Keratinocyte (primary cell): ENCODE data around the gene C15orf61. TPM values are rescaled to one million over a fixed set of nuclear protein-coding genes. Genes with fewer than 3 reads are reported as not detected.

Experiments used
- DNase-seq: peaks from one replicate; pipeline ENCODE4 v3.0.0-alpha.2; 2011; ENCODE audit warnings: low read depth, missing footprints, low spot score
- FAIRE-seq: peaks from 2 replicates; lab custom pipeline; 2011; peaks lifted over from hg19 to GRCh38; lab: Jason Lieb, UNC
- H2AFZ ChIP-seq: 2 replicates; pipeline ENCODE4 v1.6.0; 2012; ENCODE audit warnings: low read length, control low read depth, inconsistent platforms; ENCODE audit not compliant: control insufficient read depth
- H3K27ac ChIP-seq: 2 replicates; pipeline ENCODE4 v1.5.1; 2011; ENCODE audit warnings: low read length; ENCODE audit not compliant: control insufficient read depth, insufficient read depth
- H3K27me3 ChIP-seq: 3 replicates; pipeline ENCODE4 v1.6.0; 2011; ENCODE audit warnings: low read length; ENCODE audit not compliant: control insufficient read depth, insufficient read depth; ENCODE audit errors: extremely low read depth
- H3K36me3 ChIP-seq, 2 experiments: 2 replicates in 1 of 2; 3 replicates in 1 of 2; pipeline ENCODE4 v1.5.1; 2011; ENCODE audit warnings: low read length in 2 of 2, mild to moderate bottlenecking in 1 of 2; ENCODE audit not compliant: control insufficient read depth in 2 of 2, insufficient read depth in 2 of 2; ENCODE audit errors: extremely low read depth in 1 of 2
- H3K4me1 ChIP-seq: 3 replicates; pipeline ENCODE4 v1.5.1; 2011; ENCODE audit warnings: low read length; ENCODE audit not compliant: control insufficient read depth, insufficient read depth; ENCODE audit errors: extremely low read depth
- H3K4me2 ChIP-seq: 3 replicates; pipeline ENCODE4 v1.6.0; 2011; ENCODE audit warnings: low read depth, low read length; ENCODE audit not compliant: control insufficient read depth, insufficient read depth; ENCODE audit errors: extremely low read depth
- H3K4me3 ChIP-seq, 3 experiments: fragments of 200-600 bp in 1 of 3; sonication (generic) in 1 of 3; 2 replicates in 2 of 3; 3 replicates in 1 of 3; pipeline ENCODE4 v1.5.1; 2011 to 2016; ENCODE audit warnings: low read length in 3 of 3, mild to moderate bottlenecking in 3 of 3, control low read depth in 2 of 3, inconsistent platforms in 1 of 3, low read depth in 1 of 3, mixed read lengths in 1 of 3, mixed run types in 1 of 3, moderate library complexity in 1 of 3; ENCODE audit not compliant: control insufficient read depth in 2 of 3, insufficient read depth in 2 of 3; ENCODE audit errors: extremely low read depth in 1 of 3
- H3K79me2 ChIP-seq: 2 replicates; pipeline ENCODE4 v1.6.0; 2012; ENCODE audit warnings: low read length; ENCODE audit not compliant: control insufficient read depth, insufficient read depth
- H3K9ac ChIP-seq: 3 replicates; pipeline ENCODE4 v1.6.0; 2011; ENCODE audit warnings: low read length; ENCODE audit not compliant: control insufficient read depth, insufficient read depth; ENCODE audit errors: extremely low read depth
- H3K9me1 ChIP-seq: 3 replicates; pipeline ENCODE4 v1.6.0; 2011; ENCODE audit warnings: low read length; ENCODE audit not compliant: control insufficient read depth, insufficient read depth; ENCODE audit errors: extremely low read depth
- H3K9me3 ChIP-seq: 2 replicates; pipeline ENCODE4 v1.5.1; 2012; ENCODE audit warnings: low read depth, low read length; ENCODE audit not compliant: control insufficient read depth
- H4K20me1 ChIP-seq: 3 replicates; pipeline ENCODE4 v1.6.0; 2011; ENCODE audit warnings: low read length; ENCODE audit not compliant: control insufficient read depth, insufficient read depth; ENCODE audit errors: extremely low read depth
- CTCF ChIP-seq, 3 experiments: IDR thresholded peaks in 1 of 3; conservative IDR thresholded peaks in 1 of 3; optimal IDR thresholded peaks in 1 of 3; 2 replicates in 2 of 3; 3 replicates in 1 of 3; pipeline versions ENCODE3 to v1.5.1; 2011; ENCODE audit warnings: low read length in 3 of 3, mild to moderate bottlenecking in 3 of 3, moderate library complexity in 2 of 3, control low read depth in 1 of 3, inconsistent platforms in 1 of 3; ENCODE audit not compliant: insufficient read depth in 2 of 3; ENCODE audit errors: extremely low read depth in 1 of 3
- EZH2 ChIP-seq: IDR thresholded peaks from one replicate; pipeline ENCODE4 v1.6.1; 2012; ENCODE audit warnings: inconsistent platforms, mild to moderate bottlenecking, low read length, moderate library complexity
- dilution Hi-C: fragments of 300-500 bp; cut with MboI; formaldehyde crosslinking; loops from one replicate; pipeline ENCODE4 v1.7.0; 2020; ENCODE audit warnings: low sequenced_read_pairs; ENCODE audit not compliant: extremely low pct_ligation_motif_present
- polyA minus RNA-seq, 3 experiments: library from RNA; depleted of rRNA, polyadenylated mRNA; stranded (reverse); fragments of >200 nt; gene quantifications; 1 replicate in 1 of 3; 2 replicates in 1 of 3; 3 replicates in 1 of 3; pipeline ENCODE4 v1.2.3, GENCODE V29; 2011
- polyA plus RNA-seq, 5 experiments: library from polyadenylated mRNA; depleted of rRNA in 3 of 5; stranded (reverse) in 3 of 5; stranded (forward) in 1 of 5; unstranded in 1 of 5; fragments of >200 nt; gene quantifications; 1 replicate in 1 of 5; 2 replicates in 3 of 5; 3 replicates in 1 of 5; pipeline versions ENCODE4 v1.2.1 to v1.2.3, GENCODE V29; 2011 to 2012; ENCODE audit warnings: missing spikeins in 2 of 5, low read depth in 1 of 5, low replicate concordance in 1 of 5

The C15orf61 gene
- polyA plus RNA-seq, result 1.4 to 2.6 TPM (median 1.5 TPM) in 3 replicates
- polyA plus RNA-seq (2011; ENCODE audit: low read depth), result 2.8 TPM
- polyA plus RNA-seq (2011; cell fraction: cytosol; rRNA removed), result 1.2 and 2.2 TPM in 2 replicates
- 1.0 and 1.9 TPM in 2 replicates for polyA plus RNA-seq (2011; cell fraction: nucleus; rRNA removed)
- 1.5 and 3.1 TPM in 2 replicates for polyA plus RNA-seq (2012; ENCODE audit: low replicate concordance)
- polyA minus RNA-seq, result 1.2 to 3.9 TPM (median 1.9 TPM) in 3 replicates
- polyA minus RNA-seq (2011; cell fraction: cytosol; rRNA and poly(A)+ RNA removed), result 1.2 TPM
- polyA minus RNA-seq (2011; cell fraction: nucleus; rRNA and poly(A)+ RNA removed), result 0.63 and 0.85 TPM in 2 replicates

GRCh38 chr15:67521029-67521782 is at the start of gene C15orf61:
C15orf61 (plus strand) TSS chr15:67521131; CDS start chr15:67521249, 118 bp downstream.
- Histone ChIP-seq H2AFZ (peak within 1 kb of the TSS; percentile 96), H3K9me1 (no peaks in the 10 kb centered on the region), H4K20me1 (no peaks in the 10 kb centered on the region), H3K4me1 (peaks cover 10% of the 10 kb centered on the region), H3K4me3 (peak within 1 kb of the TSS; percentile 87 to 99 (median 93)), H3K9me3 (no peaks in the 10 kb centered on the region), H3K27me3 (no peaks in the 10 kb centered on the region), H3K9ac (peak within 1 kb of the TSS; percentile 97), H3K79me2 (peaks cover 41% of the 10 kb centered on the region), H3K36me3 (no peaks in the 10 kb centered on the region), H3K4me2 (peak within 1 kb of the TSS; percentile 98), H3K27ac (peak within 1 kb of the TSS; percentile 93)
- dilution Hi-C loops, result no loop called here
- no peak for DNase-seq
- TF ChIP-seq CTCF (optimal IDR thresholded peaks at IDR 0.05 in 1 of 3, IDR thresholded peaks at IDR 0.05 in 1 of 3, conservative IDR thresholded peaks at IDR 0.05 in 1 of 3; ENCODE audit: extremely low read depth in 1 of 3, insufficient read depth in 2 of 3, low read length in 3 of 3), result peak in 1 of 3 experiments; percentile 42
- no peak for TF ChIP-seq EZH2
- no peak for FAIRE-seq

DNA sequence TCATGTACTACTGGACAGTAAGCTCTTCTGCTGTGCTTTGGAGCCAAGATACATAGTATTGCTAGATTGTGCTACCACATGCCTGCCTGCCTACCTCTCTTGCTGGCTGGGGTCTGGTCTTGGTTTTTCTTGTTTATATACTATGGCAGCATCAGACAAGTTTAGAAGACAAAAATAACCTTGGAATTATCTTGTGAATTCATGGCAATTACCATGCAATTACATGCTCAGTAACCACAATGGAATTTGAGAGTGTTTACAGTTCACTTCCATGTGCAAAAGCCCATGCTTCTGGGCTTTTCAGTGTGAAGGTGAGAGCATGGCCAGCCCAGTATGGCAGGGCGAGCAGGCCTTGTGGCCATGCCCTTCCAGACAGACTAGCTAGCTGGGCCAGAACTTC is 48.0 kb upstream of the C15orf61 start:
- Histone ChIP-seq H3K36me3 (no peaks in the 10 kb centered on the region), H3K4me1 (peaks cover 17% of the 10 kb centered on the region), H3K9ac (no peak overlapping the region), H3K9me3 (no peaks in the 10 kb centered on the region), H3K27ac (no peak overlapping the region), H3K27me3 (no peaks in the 10 kb centered on the region), H4K20me1 (no peaks in the 10 kb centered on the region), H3K4me3 (no peak overlapping the region), H3K4me2 (no peak overlapping the region), H2AFZ (no peak overlapping the region), H3K9me1 (no peaks in the 10 kb centered on the region), H3K79me2 (no peaks in the 10 kb centered on the region)
- dilution Hi-C loops, result no loop called here
- FAIRE-seq, result no peak
- DNase-seq, result no peak
- TF ChIP-seq EZH2, result no peak
- TF ChIP-seq CTCF (optimal IDR thresholded peaks at IDR 0.05 in 1 of 3, IDR thresholded peaks at IDR 0.05 in 1 of 3, conservative IDR thresholded peaks at IDR 0.05 in 1 of 3; ENCODE audit: extremely low read depth in 1 of 3, insufficient read depth in 2 of 3, low read length in 3 of 3), result no peak
